GM12874 (cell line): ENCODE data around the gene MAPK11.

Experiments
- TF ChIP-seq, protein P1 (sequence below): IDR thresholded peaks from 2 replicates; pipeline ENCODE4 v1.5.1; 2011; ENCODE audit warnings: low read depth, mild to moderate bottlenecking, control low read depth, low read length, moderate library complexity; ENCODE audit not compliant: insufficient read depth

MAPK11 gene

DNA sequence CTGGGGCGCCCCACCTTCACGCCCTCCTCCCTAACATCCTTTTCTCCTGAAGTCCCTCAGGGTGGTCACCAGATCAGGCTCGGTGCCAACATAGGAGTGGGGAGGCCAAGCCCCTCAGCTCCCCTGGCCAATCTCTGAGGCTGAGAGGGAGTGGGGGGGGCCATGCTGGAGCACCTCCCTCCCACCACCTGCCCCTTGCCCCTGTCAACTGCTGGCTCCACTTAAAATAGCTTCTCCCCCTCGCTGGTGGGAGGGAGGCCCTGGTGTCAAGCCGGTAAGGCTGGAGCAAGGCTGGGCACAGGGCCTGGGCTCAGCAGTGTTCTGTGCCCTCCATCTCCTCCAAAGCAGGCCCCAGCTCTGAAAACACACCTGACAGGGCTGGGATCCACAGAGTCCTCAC is 32.4 kb upstream of the MAPK11 start:
- TF ChIP-seq, protein P1, sequence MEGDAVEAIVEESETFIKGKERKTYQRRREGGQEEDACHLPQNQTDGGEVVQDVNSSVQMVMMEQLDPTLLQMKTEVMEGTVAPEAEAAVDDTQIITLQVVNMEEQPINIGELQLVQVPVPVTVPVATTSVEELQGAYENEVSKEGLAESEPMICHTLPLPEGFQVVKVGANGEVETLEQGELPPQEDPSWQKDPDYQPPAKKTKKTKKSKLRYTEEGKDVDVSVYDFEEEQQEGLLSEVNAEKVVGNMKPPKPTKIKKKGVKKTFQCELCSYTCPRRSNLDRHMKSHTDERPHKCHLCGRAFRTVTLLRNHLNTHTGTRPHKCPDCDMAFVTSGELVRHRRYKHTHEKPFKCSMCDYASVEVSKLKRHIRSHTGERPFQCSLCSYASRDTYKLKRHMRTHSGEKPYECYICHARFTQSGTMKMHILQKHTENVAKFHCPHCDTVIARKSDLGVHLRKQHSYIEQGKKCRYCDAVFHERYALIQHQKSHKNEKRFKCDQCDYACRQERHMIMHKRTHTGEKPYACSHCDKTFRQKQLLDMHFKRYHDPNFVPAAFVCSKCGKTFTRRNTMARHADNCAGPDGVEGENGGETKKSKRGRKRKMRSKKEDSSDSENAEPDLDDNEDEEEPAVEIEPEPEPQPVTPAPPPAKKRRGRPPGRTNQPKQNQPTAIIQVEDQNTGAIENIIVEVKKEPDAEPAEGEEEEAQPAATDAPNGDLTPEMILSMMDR = no peak

DNA sequence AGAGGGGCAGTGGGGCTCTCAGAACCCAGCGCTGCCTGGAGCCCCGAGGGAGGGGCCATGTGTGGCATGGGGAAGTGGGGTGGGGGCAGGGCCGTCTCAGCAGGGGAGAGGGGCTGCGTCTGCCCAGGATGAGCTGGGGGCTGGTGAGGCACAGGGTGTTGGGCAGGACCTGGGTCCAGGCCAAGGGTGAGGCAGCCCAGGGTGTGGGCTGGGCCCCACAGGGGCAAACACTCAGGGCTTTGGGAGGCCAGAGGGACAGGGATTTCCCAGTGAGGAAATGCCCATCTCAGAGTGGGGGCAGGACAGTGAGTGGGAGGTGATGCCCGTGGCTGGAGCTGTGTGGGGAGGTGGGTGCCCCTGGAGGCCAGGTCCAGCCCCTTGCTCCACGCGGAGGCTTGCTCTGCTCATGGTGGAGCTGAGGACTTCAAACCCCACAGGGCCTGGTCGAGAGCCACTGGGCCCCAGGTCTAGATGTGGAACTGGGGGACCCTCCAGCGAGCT is 31.9 kb upstream of the MAPK11 start:
- TF ChIP-seq, protein P1 = no peak

DNA sequence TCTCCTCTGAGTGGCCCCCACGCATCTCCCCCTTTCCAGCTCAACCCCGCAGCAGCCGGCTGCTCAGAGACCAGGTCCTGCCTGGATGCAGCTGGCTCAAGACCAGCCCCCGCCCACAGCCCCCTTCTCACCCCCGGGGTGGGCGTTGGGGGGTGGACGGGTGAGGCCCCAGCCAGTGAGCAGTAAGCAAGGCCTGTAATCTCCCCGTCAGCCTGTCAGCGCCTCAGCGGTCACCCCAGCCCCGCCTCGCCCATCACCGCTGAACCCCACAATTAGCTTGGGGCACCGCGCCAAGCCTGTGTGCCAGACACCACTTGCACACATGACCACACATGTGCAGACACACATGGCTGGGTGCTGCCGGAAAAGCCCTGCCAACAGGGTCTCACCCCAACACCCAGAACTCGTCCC is 31.4 kb upstream of the MAPK11 start:
- TF ChIP-seq, protein P1 = no peak

DNA sequence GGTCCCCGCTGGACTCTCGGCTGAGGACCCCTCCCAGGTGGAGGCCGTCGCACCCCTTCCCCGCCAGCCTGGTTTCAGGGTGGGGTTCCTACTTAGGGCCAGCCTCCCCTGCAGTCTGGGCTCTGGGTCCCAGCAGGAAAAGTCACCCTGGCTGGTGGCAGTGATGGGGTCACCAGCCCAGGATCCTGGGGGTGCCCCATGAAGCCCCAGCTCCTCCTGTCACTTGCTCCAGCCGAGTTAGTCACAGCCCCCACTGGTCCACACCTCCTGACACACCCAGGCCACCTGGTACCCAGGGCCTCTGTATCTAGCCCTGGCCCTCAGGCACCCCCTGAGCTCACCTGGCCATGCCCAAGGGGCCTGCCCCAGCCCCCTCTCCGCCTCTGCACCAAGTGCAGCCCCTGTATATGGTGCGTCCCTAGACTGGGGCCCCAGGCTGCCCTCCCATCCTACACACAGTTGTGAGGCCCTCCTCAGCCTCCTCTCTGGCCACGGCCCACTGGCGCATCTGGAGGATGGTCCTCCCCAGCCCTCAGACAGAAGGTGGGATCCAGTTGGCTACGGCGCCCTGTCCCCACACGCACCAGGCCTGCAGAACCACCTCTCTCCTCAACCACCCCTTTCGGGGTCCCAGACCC is 30.6 kb upstream of the MAPK11 start:
- TF ChIP-seq, protein P1 = no peak

DNA sequence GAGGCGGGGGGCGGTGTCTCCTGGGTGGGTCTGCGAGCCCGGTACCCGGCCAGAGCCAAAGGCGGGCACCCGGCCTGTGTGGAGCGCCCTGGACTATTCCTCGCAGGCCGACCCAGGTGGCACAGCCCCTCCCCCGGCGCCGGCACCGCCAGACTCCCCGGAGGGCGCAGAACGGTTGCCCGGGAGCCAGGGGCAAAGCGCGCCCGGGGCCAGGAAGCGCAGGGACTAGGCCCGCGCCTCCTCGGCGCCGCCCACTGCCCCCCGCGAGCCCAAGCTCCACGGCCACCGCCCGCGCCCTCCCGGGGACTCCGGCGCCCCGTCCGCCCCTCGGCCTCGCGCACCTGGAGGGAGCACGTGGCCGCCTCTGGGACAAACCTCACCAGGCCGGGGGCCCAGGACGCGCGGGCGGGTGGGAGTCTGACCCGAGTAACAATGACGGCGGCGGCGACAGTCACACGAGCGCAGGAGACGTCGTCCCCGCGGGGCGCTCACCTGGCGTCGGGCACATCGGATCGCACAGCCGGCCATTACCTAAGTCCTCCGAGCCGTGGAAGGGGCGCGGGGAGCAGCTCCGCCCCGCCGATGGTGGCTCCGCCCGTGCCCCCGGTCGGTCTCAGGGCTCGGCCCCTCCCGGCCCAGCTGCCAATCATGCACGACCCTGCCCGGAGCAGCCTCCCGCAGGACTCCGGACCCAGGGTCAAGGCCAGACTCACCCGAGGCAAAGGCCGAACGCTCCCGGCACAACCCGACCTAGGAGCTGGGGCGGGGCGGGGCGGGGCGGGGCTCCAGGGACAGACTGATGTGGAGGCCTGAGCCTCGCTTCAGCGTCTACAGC is 29.8 kb upstream of the MAPK11 start:
- TF ChIP-seq, protein P1 = no peak

DNA sequence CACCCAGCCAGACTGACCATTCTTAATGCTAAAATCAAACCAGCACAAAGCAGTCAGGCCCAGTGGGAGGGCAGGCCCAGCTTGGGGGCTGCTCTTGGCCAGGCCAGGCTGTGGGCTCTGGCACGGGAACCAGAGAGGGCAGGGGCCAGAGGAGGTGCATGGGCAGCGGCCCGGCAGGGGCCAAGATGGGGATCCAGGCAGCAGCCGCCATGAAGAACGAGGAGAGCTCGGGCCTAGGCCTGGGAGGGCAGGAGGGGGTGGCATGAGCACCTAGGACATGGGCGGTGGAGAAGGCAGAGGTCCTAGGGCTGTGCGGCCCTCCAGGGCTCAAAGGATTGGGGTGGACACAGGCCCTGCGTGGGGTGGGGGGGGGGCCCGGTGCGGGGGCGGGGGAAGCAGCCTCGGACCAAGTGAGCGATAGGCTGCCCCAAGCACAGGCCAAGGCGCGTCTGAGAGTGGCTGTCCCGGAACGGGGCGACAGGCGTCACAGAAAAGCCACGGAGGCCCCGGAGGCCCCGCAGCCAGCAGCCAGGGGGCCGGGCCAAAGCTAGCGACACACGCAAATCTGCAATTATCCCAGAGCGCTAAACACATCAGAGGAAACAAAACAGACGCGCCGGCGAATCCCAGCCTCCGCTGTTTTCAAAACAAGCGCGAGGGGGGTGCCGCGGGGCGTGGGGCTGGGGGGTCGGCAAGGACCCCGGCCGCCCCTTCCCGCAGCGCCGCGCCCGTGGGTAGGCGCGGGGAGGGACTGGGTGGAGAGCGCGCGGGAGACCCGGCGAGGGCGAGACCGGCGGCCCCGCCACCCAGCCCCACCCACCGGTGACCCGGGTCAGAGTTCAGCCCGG is 29.0 kb upstream of the MAPK11 start:
- TF ChIP-seq, protein P1 = no peak

DNA sequence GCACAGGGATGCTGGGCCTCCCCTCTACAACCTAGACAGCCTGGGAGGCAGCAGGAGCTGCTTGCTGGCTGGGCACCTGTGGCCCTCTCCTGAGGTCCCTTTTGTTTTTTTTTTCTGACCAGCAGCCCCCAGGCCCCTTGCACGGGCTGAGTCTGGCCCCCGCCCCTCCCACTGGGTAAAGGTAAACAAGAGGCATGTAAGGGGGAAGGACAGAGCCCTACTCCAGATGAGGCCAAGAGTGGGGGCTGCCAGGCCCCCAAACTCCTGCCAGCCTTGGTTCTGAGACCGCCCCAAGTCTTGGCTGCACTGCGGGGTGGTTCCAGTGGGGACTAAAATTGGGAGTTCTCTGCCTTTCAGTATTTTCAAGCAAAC is 28.1 kb upstream of the MAPK11 start:
- TF ChIP-seq, protein P1 = no peak
